Kidney (tissue), 14 donors: ENCODE results near the gene ASTL. TPM values are rescaled to one million over a fixed set of nuclear protein-coding genes. Genes with fewer than 3 reads are reported as not detected.

Experiments used
- DNase-seq, 5 donors: peaks; one replicate each; pipeline ENCODE4 v3.0.0-alpha.2; 2013 to 2020
- FAIRE-seq: peaks from 2 replicates; lab custom pipeline; 2012; peaks lifted over from hg19 to GRCh38; lab: Jason Lieb, UNC
- H3K27ac ChIP-seq, 2 donors: one replicate each; pipeline ENCODE4 v1.7.0; 2013; ENCODE audit warnings: low read depth in 2 of 2, low read length in 2 of 2, inconsistent platforms in 1 of 2
- H3K27me3 ChIP-seq: one replicate; pipeline ENCODE4 v1.7.1; 2013; ENCODE audit warnings: low read length, inconsistent platforms; ENCODE audit not compliant: control insufficient read depth, insufficient read depth
- H3K36me3 ChIP-seq, 3 donors: one replicate each; pipeline versions ENCODE4 v1.7.0 to v1.7.1; 2013; ENCODE audit warnings: low read length in 3 of 3, control low read depth in 1 of 3, inconsistent platforms in 1 of 3; ENCODE audit not compliant: insufficient read depth in 3 of 3, control insufficient read depth in 2 of 3
- H3K4me1 ChIP-seq, 3 donors: one replicate each; pipeline versions ENCODE4 v1.7.0 to v1.7.1; 2013; ENCODE audit warnings: low read length in 3 of 3, inconsistent platforms in 1 of 3, low read depth in 1 of 3; ENCODE audit not compliant: control insufficient read depth in 2 of 3, insufficient read depth in 2 of 3
- H3K4me3 ChIP-seq, 3 donors: one replicate each; pipeline versions ENCODE4 v1.7.0 to v1.8.1; 2013; ENCODE audit warnings: low read length in 3 of 3, control low read depth in 1 of 3, inconsistent platforms in 1 of 3
- H3K9ac ChIP-seq, 3 donors: one replicate each; pipeline versions ENCODE4 v1.7.0 to v1.7.1; 2013; ENCODE audit warnings: low read length in 3 of 3, control low read depth in 1 of 3, inconsistent platforms in 1 of 3
- H3K9me3 ChIP-seq, 3 donors: one replicate each; pipeline versions ENCODE4 v1.7.0 to v1.7.1; 2013; ENCODE audit warnings: low read length in 3 of 3, control low read depth in 1 of 3, inconsistent platforms in 1 of 3; ENCODE audit not compliant: control insufficient read depth in 2 of 3, insufficient read depth in 1 of 3
- CTCF ChIP-seq: IDR thresholded peaks from 3 replicates; pipeline ENCODE4 v1.5.1; 2012; ENCODE audit warnings: mild to moderate bottlenecking, moderate library complexity, borderline replicate concordance; ENCODE audit not compliant: insufficient read depth; ENCODE audit errors: extremely low read depth
- intact Hi-C: fragments of 100-400 bp; cut with DNase I; formaldehyde crosslinking; loops from one replicate; pipeline ENCODE4 v1.11.1; 2022
- polyA plus RNA-seq: library from polyadenylated mRNA; stranded (reverse); fragments of 350-450 nt; fragmentation: Illumina TruSeq; extraction: RNeasy Lipid Tissue Mini Kit (QIAGEN cat#74804); gene quantifications from one replicate; pipeline ENCODE4 v1.2.3, GENCODE V29; 2014; ENCODE audit warnings: low read depth, low replicate concordance; ENCODE audit not compliant: insufficient read depth
- total RNA-seq: library from RNA; stranded (reverse); fragmentation: NEBNext Ultra II Directional; extraction: Animal tissue kit (Norgen Biotek cat#: 25700); gene quantifications from one replicate; pipeline ENCODE4 v1.2.1, GENCODE V29; 2021
- donor health status: control.
- donor health status: control.
- donor health status: control.
- donor health status: control.
- donor health status: control.
- donor health status: DM: yes; HTN: yes; CAD: no.
- donor health status: Normal renal cell carcinoma (clear cell type).

Gene ASTL
- total and polyA plus RNA-seq, 2 donors from 2014 or later = not detected

GRCh38 chr2:96148410-96149217 is 10.3 kb upstream of the ASTL start:
- intact Hi-C loops = no loop called here
- Histone ChIP-seq H3K9me3 (no peaks in the 10 kb centered on the region), H3K36me3 (no peaks in the 10 kb centered on the region), H3K4me1 (peaks cover 0 to 9% (median 5%) of the 10 kb centered on the region in 3 donors), H3K4me3 (no peak overlapping the region), H3K27me3 (no peaks in the 10 kb centered on the region), H3K9ac (no peak overlapping the region), H3K27ac (no peak overlapping the region)
- DNase-seq = peak; percentile 87 to 95 (median 91)
- no peak for FAIRE-seq
- TF ChIP-seq CTCF = no peak

GRCh38 chr2:96147593-96148201 is 9.4 kb upstream of the ASTL start:
- no peak for TF ChIP-seq CTCF
- Histone ChIP-seq H3K27ac (no peak overlapping the region), H3K4me3 (no peak overlapping the region), H3K9ac (no peak overlapping the region), H3K9me3 (no peaks in the 10 kb centered on the region), H3K27me3 (no peaks in the 10 kb centered on the region), H3K4me1 (peaks cover 0 to 9% (median 5%) of the 10 kb centered on the region in 3 donors), H3K36me3 (no peaks in the 10 kb centered on the region)
- DNase-seq (peak in 2 of 5 donors; percentile 62 to 70), FAIRE-seq (no peak)
- intact Hi-C loops = no loop called here

DNA sequence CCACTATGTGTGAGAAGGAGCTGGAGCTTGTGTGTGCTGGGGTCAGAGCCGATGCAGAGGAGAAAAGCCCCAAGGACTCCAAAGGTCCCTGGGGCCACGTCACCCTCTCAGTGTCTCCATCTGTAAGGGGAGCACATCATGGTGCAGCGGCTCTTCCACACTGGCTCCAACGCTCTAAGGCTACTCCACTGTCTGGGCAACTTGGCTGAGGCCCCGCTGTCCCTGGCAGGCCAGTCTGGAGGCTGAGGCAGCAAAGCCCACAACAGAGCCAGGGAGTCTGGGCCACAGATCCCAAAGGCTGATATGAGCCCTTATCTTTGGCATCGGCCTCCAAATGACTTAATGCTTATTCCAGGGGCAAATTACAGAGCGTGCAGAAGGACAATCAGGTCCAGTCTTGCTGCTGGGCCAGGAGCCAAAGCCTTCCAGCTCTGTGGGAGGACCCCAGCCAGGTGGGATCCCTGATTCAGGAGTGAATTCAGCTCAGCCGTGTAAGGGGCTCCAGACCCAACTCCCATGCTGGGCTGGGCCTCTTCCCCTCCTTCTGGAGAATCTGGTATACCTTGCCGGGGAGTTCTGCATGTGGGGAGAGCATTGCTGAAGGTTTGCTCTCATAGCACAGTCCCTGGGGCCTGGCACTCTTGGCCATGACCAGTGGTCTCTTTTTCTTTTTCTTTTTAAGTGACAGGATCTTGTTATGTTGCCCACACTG is 8.7 kb upstream of the ASTL start:
- TF ChIP-seq CTCF = no peak
- peaks cover 0 to 9% (median 5%) of the 10 kb centered on the region in 3 donors for H3K4me1 ChIP-seq
- no peaks in the 10 kb centered on the region for H3K27me3 ChIP-seq
- no peaks in the 10 kb centered on the region for H3K36me3 ChIP-seq
- H3K4me3 ChIP-seq = no peak overlapping the region
- no peak for FAIRE-seq
- peak overlapping the region in 1 of 2 donors; percentile 11 for H3K27ac ChIP-seq
- peak in 3 of 5 donors; percentile 12 to 55 (median 19) for DNase-seq
- H3K9ac ChIP-seq = no peak overlapping the region
- no peaks in the 10 kb centered on the region for H3K9me3 ChIP-seq
- intact Hi-C loops = no loop called here
